Ishikawa (cell line): ENCODE data around the gene SERINC3.

Experiments
- CEBPB ChIP-seq: IDR thresholded peaks from 2 replicates; pipeline ENCODE4 v1.6.1; 2012
- CREB1 ChIP-seq: IDR thresholded peaks from 2 replicates; pipeline ENCODE4 v1.6.1; 2012; ENCODE audit warnings: low read depth
- EGR1 ChIP-seq: IDR thresholded peaks from 2 replicates; pipeline ENCODE4 v1.6.1; 2012
- EP300 ChIP-seq: IDR thresholded peaks from 2 replicates; pipeline ENCODE4 v1.6.1; 2012; ENCODE audit warnings: borderline replicate concordance
- FOXM1 ChIP-seq: IDR thresholded peaks from 2 replicates; pipeline ENCODE4 v1.6.1; 2012; ENCODE audit warnings: low read depth, borderline replicate concordance
- NFIC ChIP-seq: IDR thresholded peaks from 2 replicates; pipeline ENCODE4 v1.6.1; 2012
- RAD21 ChIP-seq: IDR thresholded peaks from 2 replicates; pipeline ENCODE4 v1.6.1; 2012; ENCODE audit warnings: low read depth
- TAF1 ChIP-seq: IDR thresholded peaks from 2 replicates; pipeline ENCODE4 v1.6.1; 2012; ENCODE audit warnings: low read depth, mild to moderate bottlenecking
- TCF12 ChIP-seq: IDR thresholded peaks from 2 replicates; pipeline ENCODE4 v1.6.1; 2012; ENCODE audit warnings: low read depth
- TEAD4 ChIP-seq: IDR thresholded peaks from 2 replicates; pipeline ENCODE4 v1.6.1; 2012
- YY1 ChIP-seq: IDR thresholded peaks from 2 replicates; pipeline ENCODE4 v1.6.1; 2012; ENCODE audit warnings: low read depth
- ZBTB7A ChIP-seq: IDR thresholded peaks from 2 replicates; pipeline ENCODE4 v1.6.1; 2012; ENCODE audit warnings: low read depth
- TF ChIP-seq, protein P1 (sequence below): IDR thresholded peaks from 2 replicates; pipeline ENCODE4 v1.6.1; 2012
- TF ChIP-seq, protein P2 (sequence below): IDR thresholded peaks from 2 replicates; pipeline ENCODE4 v1.6.1; 2012
- TF ChIP-seq, protein P3 (sequence below): IDR thresholded peaks from 2 replicates; pipeline ENCODE4 v1.6.1; 2012; ENCODE audit warnings: low read depth, mild to moderate bottlenecking

SERINC3 gene

DNA sequence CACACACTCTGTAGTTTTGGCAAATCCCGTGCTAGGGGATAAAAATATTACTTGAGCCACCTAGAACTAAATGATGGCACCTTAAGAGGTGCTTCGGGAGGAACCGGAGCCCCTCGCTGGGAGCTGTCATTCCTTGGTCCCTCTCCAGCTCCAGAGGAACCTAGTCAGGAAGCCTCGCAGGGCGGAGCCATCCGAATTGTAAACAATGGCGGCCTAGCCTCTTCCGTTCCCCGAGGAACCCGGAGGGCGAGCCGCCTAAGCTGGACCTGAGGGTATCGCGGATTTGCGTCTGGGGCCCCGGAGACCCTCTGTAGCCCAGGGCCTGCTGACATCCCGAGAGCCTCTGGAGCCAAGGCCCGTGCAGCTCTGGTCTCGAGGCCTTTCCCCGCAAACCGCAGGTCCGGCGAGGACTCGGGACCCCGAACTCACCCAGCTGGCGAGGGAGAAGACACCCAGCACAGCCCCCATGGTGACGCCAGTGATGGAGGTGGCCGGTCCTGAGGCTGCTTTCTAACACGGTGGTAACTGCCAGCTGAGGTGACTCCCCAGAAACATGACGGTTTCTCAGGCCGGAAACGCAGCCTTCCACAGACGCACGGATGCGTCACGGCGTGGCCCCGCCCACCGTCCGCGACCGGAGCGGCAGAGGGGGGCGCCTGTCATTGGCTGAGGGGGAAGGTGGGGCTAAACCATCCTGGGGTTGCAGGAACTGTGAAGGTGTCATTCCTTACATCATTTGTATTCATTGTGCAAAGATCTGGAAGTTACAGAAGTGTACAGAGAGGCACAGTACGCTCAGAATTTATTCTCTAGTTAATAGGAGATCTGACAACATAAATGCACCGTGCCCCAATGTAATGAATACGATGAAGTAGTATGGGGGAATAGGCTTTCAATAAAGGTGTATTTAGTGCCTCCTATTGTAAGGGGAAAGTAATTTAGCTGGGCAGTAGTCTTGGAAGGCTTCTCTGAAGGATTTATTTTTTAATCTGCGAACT is at the start of gene SERINC3:
TSS of gene SERINC3 (minus strand) at position 587 of the 998 bp plus-strand sequence. CDS start at position 468, 119 bp downstream.
- TF ChIP-seq YY1 (peak; percentile 81), CREB1 (peak; percentile 83), TCF12 (0 out of 2 replicates have a peak, but pooled peaks have one; percentile 19), EP300 (no peak)
- TF ChIP-seq, protein P1, sequence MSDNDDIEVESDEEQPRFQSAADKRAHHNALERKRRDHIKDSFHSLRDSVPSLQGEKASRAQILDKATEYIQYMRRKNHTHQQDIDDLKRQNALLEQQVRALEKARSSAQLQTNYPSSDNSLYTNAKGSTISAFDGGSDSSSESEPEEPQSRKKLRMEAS = 0 out of 2 replicates have a peak, but pooled peaks have one; percentile 26

DNA sequence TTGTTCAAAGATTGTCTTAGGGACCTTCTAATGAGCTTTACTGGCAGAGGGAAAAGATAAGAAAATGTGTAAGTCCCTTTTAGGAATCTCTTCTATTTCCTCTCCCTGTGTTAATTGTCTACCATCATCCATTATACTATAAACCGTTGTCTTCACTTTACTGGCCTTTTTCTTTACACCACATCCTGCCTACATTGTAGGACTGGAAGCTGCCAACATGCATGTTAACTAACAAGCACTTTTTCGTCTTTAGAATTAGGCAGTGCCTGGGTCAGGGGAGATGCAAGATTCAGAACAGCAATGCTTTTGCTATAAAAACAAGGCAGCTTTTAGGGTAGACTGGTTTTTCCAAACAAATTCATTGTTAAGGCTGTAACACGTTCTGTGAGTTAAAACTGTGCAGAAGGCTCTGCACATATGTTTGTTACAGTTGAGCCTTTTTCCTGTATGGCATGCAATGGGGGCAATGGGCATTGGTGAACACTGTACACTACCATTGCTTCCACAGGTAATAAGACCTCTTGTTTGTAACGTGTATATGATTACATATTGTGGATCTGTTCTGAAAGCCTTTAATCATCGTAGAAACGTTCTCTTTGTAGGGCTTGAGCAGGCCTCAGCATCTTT is 49.6 kb upstream of the SERINC3 start:
- TF ChIP-seq NFIC = no peak
- no peak for TF ChIP-seq RAD21
- no peak for TF ChIP-seq TEAD4
- TF ChIP-seq, protein P2, sequence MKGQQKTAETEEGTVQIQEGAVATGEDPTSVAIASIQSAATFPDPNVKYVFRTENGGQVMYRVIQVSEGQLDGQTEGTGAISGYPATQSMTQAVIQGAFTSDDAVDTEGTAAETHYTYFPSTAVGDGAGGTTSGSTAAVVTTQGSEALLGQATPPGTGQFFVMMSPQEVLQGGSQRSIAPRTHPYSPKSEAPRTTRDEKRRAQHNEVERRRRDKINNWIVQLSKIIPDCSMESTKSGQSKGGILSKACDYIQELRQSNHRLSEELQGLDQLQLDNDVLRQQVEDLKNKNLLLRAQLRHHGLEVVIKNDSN = no peak
- TF ChIP-seq ZBTB7A = no peak
- TF ChIP-seq CEBPB = no peak
- TF ChIP-seq EGR1 = no peak
- no peak for TF ChIP-seq YY1
- TF ChIP-seq CREB1 = no peak
- TF ChIP-seq EP300 = no peak
- TF ChIP-seq FOXM1 = no peak
- TF ChIP-seq TAF1 = no peak
- TF ChIP-seq, protein P1 = no peak
- TF ChIP-seq, protein P3, sequence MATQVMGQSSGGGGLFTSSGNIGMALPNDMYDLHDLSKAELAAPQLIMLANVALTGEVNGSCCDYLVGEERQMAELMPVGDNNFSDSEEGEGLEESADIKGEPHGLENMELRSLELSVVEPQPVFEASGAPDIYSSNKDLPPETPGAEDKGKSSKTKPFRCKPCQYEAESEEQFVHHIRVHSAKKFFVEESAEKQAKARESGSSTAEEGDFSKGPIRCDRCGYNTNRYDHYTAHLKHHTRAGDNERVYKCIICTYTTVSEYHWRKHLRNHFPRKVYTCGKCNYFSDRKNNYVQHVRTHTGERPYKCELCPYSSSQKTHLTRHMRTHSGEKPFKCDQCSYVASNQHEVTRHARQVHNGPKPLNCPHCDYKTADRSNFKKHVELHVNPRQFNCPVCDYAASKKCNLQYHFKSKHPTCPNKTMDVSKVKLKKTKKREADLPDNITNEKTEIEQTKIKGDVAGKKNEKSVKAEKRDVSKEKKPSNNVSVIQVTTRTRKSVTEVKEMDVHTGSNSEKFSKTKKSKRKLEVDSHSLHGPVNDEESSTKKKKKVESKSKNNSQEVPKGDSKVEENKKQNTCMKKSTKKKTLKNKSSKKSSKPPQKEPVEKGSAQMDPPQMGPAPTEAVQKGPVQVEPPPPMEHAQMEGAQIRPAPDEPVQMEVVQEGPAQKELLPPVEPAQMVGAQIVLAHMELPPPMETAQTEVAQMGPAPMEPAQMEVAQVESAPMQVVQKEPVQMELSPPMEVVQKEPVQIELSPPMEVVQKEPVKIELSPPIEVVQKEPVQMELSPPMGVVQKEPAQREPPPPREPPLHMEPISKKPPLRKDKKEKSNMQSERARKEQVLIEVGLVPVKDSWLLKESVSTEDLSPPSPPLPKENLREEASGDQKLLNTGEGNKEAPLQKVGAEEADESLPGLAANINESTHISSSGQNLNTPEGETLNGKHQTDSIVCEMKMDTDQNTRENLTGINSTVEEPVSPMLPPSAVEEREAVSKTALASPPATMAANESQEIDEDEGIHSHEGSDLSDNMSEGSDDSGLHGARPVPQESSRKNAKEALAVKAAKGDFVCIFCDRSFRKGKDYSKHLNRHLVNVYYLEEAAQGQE = no peak

DNA sequence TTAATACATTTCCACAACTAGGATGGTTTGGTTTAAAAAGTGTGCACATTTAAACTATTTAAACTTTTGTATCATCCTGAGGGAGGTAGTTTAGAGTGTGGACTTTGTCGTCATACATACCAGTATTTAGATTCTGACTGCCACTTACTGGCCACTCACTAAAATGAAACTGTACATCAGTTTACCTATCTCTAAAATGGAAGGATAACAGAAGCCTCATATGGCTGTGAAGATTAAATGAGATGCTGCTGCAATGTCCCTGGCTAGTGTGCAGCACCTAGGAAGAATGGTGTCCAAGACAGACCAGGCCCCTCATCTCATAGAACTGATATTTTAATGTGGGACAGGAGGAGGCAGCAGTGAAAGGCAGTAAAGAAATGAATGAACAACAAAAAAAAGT is 48.5 kb upstream of the SERINC3 start:
- TF ChIP-seq, protein P2 = no peak
- no peak for TF ChIP-seq EP300
- TF ChIP-seq, protein P1 = no peak
- no peak for TF ChIP-seq EGR1
- no peak for TF ChIP-seq RAD21
- no peak for TF ChIP-seq YY1
- TF ChIP-seq TCF12 = no peak
- TF ChIP-seq CREB1 = no peak
- TF ChIP-seq TAF1 = no peak
- TF ChIP-seq NFIC = no peak
- TF ChIP-seq, protein P3 = no peak
- TF ChIP-seq FOXM1 = no peak
- no peak for TF ChIP-seq ZBTB7A
- TF ChIP-seq CEBPB = no peak
- TF ChIP-seq TEAD4 = no peak

DNA sequence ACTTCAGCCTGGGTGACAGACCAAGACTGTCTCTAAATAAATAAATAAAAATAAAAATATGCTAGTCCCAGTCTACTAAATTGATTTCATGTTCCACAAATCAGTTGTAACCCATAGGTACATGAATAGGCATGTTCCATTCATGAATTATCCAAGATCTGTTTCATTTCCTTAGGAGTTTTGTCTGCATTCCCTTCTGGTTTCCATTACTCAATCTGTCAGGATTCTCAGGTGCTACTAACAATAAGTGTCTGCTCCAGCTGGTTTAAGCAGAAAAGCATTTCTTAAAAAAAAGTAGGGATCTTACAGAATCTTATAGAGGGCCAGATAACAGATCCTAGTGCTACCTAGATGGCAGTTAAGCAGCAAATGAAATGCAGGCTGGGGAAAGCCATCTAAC is 44.9 kb upstream of the SERINC3 start:
- TF ChIP-seq CREB1 (no peak), EP300 (no peak), ZBTB7A (no peak), TAF1 (no peak), FOXM1 (no peak), YY1 (no peak)
- TF ChIP-seq, protein P3 = no peak
